Nephron progenitor cell (in vitro differentiated cells): Measurements from ENCODE around the gene TFPI.
"Not testable (repeated sequence)": the region's sequence is repeated elsewhere in the genome, so short reads cannot be mapped to it uniquely, and the experiment has no call there.

Source experiments
- DNase-seq: peaks from one replicate; pipeline ENCODE4 v3.0.0; 2021
- H3K27ac Mint-ChIP-seq: 2 replicates; pipeline ENCODE4 v1.8.0; 2021; ENCODE audit warnings: mild to moderate bottlenecking, moderate library complexity, mixed read lengths
- H3K27me3 Mint-ChIP-seq: 2 replicates; pipeline ENCODE4 v1.8.0; 2021; ENCODE audit warnings: mild to moderate bottlenecking, low read depth, mixed read lengths; ENCODE audit not compliant: poor library complexity
- H3K36me3 Mint-ChIP-seq: 2 replicates; pipeline ENCODE4 v1.8.0; 2021; ENCODE audit warnings: low read depth, mixed read lengths
- H3K4me1 Mint-ChIP-seq: 2 replicates; pipeline ENCODE4 v1.8.0; 2021; ENCODE audit warnings: mixed read lengths
- H3K4me3 Mint-ChIP-seq: 2 replicates; pipeline ENCODE4 v1.8.0; 2021; ENCODE audit warnings: mild to moderate bottlenecking, moderate library complexity, mixed read lengths
- H3K9me3 Mint-ChIP-seq: 2 replicates; pipeline ENCODE4 v1.8.0; 2021; ENCODE audit warnings: mild to moderate bottlenecking, moderate library complexity, mixed read lengths
- TF ChIP-seq, protein P1 (sequence below): fragments of 200-600 bp; sonication (generic); IDR thresholded peaks from 2 replicates; pipeline ENCODE4 v1.5.0; 2021; ENCODE audit warnings: antibody characterized with exemption

TFPI gene

DNA sequence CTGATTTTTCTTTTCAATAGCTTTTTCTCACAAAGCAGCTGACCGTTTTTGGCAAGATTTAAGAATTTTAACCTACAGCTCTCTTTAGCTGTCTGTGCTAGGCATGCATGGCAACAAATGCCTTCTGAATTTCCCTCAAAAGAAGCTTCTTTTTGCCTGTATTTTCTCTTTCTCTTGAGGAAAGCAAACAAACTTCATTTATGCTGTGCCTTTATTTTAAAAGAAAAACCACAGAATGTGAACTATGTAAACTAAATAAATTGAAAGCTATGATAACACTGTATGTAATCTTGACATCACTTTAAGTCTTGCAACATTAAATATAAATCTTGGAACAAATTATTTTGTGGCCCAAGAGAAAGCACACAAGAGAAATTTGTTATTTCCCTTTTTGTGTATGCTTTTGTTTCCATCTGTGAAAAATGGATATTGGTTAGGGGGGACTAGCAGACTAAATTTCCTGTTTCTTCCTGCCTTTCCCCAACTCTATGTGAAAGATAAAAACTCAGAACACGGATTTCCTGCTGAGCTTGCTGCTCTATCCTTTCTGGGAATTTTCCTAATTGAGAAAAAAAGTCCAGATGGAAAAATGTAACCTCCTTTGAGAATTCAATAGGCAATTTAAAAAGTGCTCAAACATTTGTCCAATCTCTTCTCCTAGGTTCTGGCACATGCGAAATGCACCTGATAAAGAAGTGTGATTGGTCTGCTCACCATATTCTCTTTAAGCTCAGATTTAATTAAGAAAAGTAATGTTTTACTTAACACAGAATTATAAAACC, 20.9 kb upstream of the TFPI start:
- Mint-ChIP-seq H3K27ac (no peak overlapping the region), H3K27me3 (no peaks in the 10 kb centered on the region), H3K4me1 (no peaks in the 10 kb centered on the region), H3K9me3 (peaks cover 19% of the 10 kb centered on the region), H3K4me3 (no peak overlapping the region), H3K36me3 (no peaks in the 10 kb centered on the region)
- no peak for DNase-seq
- TF ChIP-seq, protein P1, sequence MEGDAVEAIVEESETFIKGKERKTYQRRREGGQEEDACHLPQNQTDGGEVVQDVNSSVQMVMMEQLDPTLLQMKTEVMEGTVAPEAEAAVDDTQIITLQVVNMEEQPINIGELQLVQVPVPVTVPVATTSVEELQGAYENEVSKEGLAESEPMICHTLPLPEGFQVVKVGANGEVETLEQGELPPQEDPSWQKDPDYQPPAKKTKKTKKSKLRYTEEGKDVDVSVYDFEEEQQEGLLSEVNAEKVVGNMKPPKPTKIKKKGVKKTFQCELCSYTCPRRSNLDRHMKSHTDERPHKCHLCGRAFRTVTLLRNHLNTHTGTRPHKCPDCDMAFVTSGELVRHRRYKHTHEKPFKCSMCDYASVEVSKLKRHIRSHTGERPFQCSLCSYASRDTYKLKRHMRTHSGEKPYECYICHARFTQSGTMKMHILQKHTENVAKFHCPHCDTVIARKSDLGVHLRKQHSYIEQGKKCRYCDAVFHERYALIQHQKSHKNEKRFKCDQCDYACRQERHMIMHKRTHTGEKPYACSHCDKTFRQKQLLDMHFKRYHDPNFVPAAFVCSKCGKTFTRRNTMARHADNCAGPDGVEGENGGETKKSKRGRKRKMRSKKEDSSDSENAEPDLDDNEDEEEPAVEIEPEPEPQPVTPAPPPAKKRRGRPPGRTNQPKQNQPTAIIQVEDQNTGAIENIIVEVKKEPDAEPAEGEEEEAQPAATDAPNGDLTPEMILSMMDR: no peak

DNA sequence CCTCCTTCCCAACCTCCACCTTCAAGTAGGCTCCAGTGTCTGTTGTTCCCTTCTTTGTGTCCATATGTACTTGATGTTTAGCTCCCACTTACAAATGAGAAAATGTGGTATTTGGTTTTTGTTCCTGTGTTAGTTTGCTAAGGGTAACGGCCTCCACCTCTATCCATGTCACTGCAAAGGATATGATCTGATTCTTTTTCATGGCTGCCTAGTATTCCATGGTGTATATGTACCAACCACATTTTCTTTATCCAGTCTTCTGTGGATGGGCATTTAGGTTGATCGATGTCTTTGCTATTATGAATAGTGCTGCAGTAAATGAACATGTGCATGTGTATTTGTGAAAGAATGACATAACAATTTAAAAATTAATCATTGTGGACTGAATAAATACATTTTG, 19.5 kb upstream of the TFPI start:
- TF ChIP-seq, protein P1: no peak
- DNase-seq: no peak
- Mint-ChIP-seq H3K4me1 (no peaks in the 10 kb centered on the region), H3K27me3 (peaks cover 4% of the 10 kb centered on the region), H3K4me3 (no peak overlapping the region), H3K36me3 (no peaks in the 10 kb centered on the region), H3K27ac (no peak overlapping the region), H3K9me3 (peaks cover 19% of the 10 kb centered on the region)

DNA sequence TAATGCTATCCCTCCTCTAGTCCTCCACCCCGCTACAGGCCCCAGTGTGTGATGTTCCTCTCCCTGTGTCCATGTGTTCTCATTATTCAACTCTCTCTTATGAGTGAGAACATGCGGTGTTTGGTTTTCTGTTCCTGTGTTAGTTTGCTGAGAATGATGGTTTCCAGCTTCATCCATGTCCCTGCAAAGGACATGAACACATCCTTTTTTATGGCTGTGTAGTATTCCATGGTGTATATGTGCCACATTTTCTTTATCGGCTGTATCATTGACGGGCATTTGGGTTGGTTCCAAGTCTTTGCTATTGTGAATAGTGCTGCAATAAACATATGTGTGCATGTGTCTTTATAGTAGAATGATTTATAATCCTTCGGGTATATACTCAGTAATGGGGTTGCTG, 17.8 kb upstream of the TFPI start:
- not testable (repeated sequence) for H3K27me3 Mint-ChIP-seq, H3K4me1 Mint-ChIP-seq, H3K4me3 Mint-ChIP-seq, H3K27ac Mint-ChIP-seq, DNase-seq, H3K36me3 Mint-ChIP-seq
- peaks cover 19% of the 10 kb centered on the region for H3K9me3 Mint-ChIP-seq

DNA sequence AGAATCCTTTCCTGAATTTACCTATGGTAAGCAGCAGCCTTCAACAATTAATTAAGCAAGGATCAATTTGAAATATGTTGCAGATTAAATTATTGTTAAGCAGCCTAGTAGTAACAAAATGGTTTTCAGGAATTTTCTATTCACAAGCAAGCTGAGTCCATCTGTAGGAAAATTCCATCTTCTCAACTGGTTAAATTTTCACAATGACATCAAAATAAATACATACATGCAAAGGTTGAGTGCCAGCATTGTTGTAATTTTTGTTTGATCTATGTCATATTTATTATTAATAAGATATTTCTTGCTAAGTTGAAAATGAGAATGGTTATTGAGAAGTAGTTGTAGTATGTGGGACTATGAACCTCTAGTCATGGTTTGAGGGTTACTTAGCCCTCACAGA, 15.3 kb upstream of the TFPI start:
- Mint-ChIP-seq H3K4me3 (no peak overlapping the region), H3K9me3 (peaks cover 19% of the 10 kb centered on the region), H3K36me3 (no peaks in the 10 kb centered on the region), H3K4me1 (no peaks in the 10 kb centered on the region), H3K27ac (no peak overlapping the region), H3K27me3 (peaks cover 18% of the 10 kb centered on the region)
- TF ChIP-seq, protein P1: no peak
- DNase-seq: no peak

DNA sequence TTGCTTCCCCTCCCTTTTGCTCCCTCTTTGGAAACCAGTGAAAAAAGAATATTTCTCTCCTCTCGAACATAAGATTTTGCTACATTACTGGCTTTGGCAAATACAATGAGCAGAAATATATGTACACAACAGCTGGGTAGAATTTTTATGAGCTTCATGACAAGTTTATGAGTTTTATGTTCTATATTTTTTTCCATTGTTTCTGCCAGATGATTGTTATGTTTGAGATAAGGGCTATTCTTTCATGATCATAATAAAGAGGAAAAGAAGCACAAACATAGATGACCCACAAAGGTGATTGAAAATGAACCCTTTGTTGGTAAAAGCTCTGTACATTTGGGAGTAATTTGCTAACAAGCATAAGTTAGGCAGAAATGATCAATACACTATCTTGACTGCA, 14.8 kb upstream of the TFPI start:
- Mint-ChIP-seq H3K27me3 (peaks cover 18% of the 10 kb centered on the region), H3K4me3 (no peak overlapping the region), H3K9me3 (peaks cover 19% of the 10 kb centered on the region), H3K4me1 (no peaks in the 10 kb centered on the region), H3K27ac (no peak overlapping the region), H3K36me3 (no peaks in the 10 kb centered on the region)
- DNase-seq: no peak
- TF ChIP-seq, protein P1: no peak

DNA sequence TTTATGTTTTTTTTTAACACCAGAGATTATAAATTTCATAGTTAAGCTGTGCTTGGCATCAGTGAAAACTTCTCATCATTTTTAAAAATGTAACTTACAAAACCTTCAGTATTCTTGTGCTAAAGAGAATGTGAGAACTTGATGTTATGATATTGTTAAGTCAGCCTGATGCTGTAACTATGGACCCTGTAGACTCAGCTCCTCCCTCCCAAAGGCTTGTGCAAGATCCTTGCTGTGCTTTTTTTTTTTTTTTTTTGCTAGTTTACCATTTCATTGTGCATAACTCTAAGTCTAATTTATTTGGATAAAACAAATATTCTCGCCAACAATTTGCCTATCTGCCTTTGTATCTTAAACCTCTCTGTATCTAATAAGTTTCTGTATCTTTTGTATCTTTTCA, 12.9 kb upstream of the TFPI start:
- no peak overlapping the region for H3K27ac Mint-ChIP-seq
- H3K9me3 Mint-ChIP-seq: peaks cover 3% of the 10 kb centered on the region
- TF ChIP-seq, protein P1: no peak
- H3K36me3 Mint-ChIP-seq: no peaks in the 10 kb centered on the region
- H3K4me1 Mint-ChIP-seq: no peaks in the 10 kb centered on the region
- no peak for DNase-seq
- H3K27me3 Mint-ChIP-seq: peaks cover 18% of the 10 kb centered on the region
- H3K4me3 Mint-ChIP-seq: no peak overlapping the region
